ENCODE measurements around the gene TBC1D22A.

DNA sequence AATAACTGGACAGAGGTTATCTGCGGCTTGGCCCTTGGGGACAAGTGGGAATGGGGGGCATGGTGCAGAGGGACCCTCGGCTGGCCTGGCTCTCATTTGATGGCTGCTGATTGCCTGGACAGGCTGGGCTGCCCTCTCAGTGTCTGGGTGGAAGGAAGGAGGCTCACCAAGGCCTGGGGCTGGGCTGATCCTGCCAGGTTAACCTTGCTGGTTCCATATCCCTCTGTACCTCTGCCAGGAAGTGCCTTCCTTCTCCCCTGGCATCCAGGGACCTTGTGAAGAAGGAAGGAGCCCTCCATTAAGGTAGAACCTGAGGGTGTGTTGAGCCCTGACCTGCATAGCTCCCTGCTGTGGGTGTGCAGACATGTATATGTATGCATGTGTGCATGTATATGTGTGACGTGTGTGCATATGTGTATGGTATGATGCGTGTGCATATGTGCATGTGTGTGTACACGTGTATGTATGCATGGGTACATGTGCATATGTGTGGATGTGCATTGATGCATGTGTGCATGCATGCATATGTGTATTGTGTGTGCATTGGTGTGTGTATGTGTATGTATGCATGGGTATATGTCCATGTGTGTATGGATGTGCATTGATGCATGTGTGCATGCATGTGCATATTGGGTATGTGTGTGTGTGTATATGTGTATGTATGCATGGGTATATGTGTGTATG is 433.9 kb downstream of the TBC1D22A start:
- no peak for TF ChIP-seq POLR2A (IDR thresholded peaks at IDR 0.05)
- TF ChIP-seq, protein P1, sequence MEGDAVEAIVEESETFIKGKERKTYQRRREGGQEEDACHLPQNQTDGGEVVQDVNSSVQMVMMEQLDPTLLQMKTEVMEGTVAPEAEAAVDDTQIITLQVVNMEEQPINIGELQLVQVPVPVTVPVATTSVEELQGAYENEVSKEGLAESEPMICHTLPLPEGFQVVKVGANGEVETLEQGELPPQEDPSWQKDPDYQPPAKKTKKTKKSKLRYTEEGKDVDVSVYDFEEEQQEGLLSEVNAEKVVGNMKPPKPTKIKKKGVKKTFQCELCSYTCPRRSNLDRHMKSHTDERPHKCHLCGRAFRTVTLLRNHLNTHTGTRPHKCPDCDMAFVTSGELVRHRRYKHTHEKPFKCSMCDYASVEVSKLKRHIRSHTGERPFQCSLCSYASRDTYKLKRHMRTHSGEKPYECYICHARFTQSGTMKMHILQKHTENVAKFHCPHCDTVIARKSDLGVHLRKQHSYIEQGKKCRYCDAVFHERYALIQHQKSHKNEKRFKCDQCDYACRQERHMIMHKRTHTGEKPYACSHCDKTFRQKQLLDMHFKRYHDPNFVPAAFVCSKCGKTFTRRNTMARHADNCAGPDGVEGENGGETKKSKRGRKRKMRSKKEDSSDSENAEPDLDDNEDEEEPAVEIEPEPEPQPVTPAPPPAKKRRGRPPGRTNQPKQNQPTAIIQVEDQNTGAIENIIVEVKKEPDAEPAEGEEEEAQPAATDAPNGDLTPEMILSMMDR (IDR thresholded peaks at IDR 0.05) = no peak
